OCI-LY3 (cell line): Measurements from ENCODE around the gene IQCB1.

ENCODE experiments used
- H2AFZ ChIP-seq: fragments of 200-600, 300-600 bp; shearing (Covaris generic); 2 replicates; pipeline ENCODE4 v1.6.0; 2014; ENCODE audit warnings: antibody characterized with exemption, low read depth, low read length
- H3K27ac ChIP-seq: fragments of 200-600, 300-600 bp; sonication (generic); 2 replicates; pipeline ENCODE4 v1.5.1; 2014; ENCODE audit warnings: mild to moderate bottlenecking, low read length, moderate library complexity, mixed read lengths
- H3K27me3 ChIP-seq: fragments of 200-600, 300-600 bp; sonication (generic); 2 replicates; pipeline ENCODE4 v1.6.1; 2014; ENCODE audit warnings: low read depth, low read length, mixed read lengths
- H3K36me3 ChIP-seq: fragments of 200-600, 300-600 bp; sonication (generic); replicated peaks from 2 replicates; pipeline ENCODE3; 2014; ENCODE audit warnings: low read depth, low read length, mixed read lengths
- H3K4me1 ChIP-seq: fragments of 300-600, 200-600 bp; sonication (generic); 2 replicates; pipeline ENCODE4 v1.6.1; 2014; ENCODE audit warnings: low read length, mixed read lengths
- H3K4me2 ChIP-seq: fragments of 200-600, 300-600 bp; sonication (generic); 2 replicates; pipeline ENCODE4 v1.6.1; 2014; ENCODE audit warnings: low read length, mixed read lengths
- H3K4me3 ChIP-seq: fragments of 300-600, 200-600 bp; sonication (generic); 2 replicates; pipeline ENCODE4 v1.5.1; 2014; ENCODE audit warnings: antibody characterized with exemption, mild to moderate bottlenecking, low read length, moderate library complexity
- H3K79me2 ChIP-seq: fragments of 300-600, 200-600 bp; shearing (Covaris generic); 2 replicates; pipeline ENCODE4 v1.6.1; 2014; ENCODE audit warnings: mild to moderate bottlenecking, low read length, mixed read lengths
- H3K9ac ChIP-seq: fragments of 300-600, 200-600 bp; shearing (Covaris generic); 2 replicates; pipeline ENCODE4 v1.6.0; 2014; ENCODE audit warnings: mild to moderate bottlenecking, low read length, moderate library complexity
- H3K9me3 ChIP-seq: fragments of 200-600, 300-600 bp; shearing (Covaris generic); 2 replicates; pipeline ENCODE4 v1.6.1; 2014; ENCODE audit warnings: low read length, mixed read lengths; ENCODE audit not compliant: insufficient read depth
- H4K20me1 ChIP-seq: fragments of 200-600, 300-600 bp; sonication (generic); 2 replicates; pipeline ENCODE4 v1.6.1; 2016; ENCODE audit warnings: low read length, mixed read lengths; ENCODE audit not compliant: insufficient read depth
- CTCF ChIP-seq: fragments of 200-600, 300-600 bp; sonication (generic); IDR thresholded peaks from 2 replicates; pipeline ENCODE4 v1.5.1; 2014; ENCODE audit warnings: antibody characterized with exemption, low read length, low read depth
- EZH2phosphoT487 ChIP-seq: fragments of 200-600 bp; shearing (Covaris generic); IDR thresholded peaks from 2 replicates; pipeline ENCODE4 v1.6.1; 2018; ENCODE audit warnings: antibody characterized with exemption, mixed run types, low read depth

IQCB1 gene

GRCh38 chr3:121740896-121741295, 94.0 kb downstream of the IQCB1 start:
- no peaks in the 10 kb centered on the region for H3K27me3 ChIP-seq
- peaks cover 7% of the 10 kb centered on the region for H3K36me3 ChIP-seq
- 0 out of 2 replicates have a peak, but pooled peaks cover under 1% of the 10 kb centered on the region for H3K4me1 ChIP-seq
- TF ChIP-seq CTCF (no peak), EZH2phosphoT487 (no peak)
- H3K4me3 ChIP-seq, result no peak overlapping the region
- H3K79me2 ChIP-seq, result peaks cover 29% of the 10 kb centered on the region
- H3K27ac ChIP-seq, result no peak overlapping the region
- peaks cover 14% of the 10 kb centered on the region; the same call in 1 of the 2 replicates for H4K20me1 ChIP-seq
- H3K9ac ChIP-seq, result no peak overlapping the region
- H2AFZ ChIP-seq, result no peak overlapping the region
- no peak overlapping the region for H3K4me2 ChIP-seq
- no peaks in the 10 kb centered on the region for H3K9me3 ChIP-seq

DNA sequence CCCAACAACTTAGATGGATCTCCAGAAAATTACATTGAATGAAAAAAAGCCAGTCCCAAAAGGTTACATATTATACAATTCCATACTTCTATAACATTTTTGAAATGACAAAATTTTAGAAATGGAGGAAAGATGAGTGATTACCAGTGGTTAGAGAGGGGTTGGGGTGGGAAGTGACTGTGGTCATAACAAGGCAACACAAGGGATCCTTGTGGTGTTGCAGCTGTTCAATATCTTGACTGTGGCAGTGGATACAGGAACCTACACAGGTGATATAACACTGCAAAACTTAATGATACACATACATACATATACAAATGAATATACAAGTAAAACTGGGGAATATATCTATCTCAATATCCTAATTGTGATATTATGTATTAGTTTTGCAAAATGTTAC, 95.0 kb downstream of the IQCB1 start:
- peaks cover 16% of the 10 kb centered on the region; the same call in 1 of the 2 replicates for H4K20me1 ChIP-seq
- peaks cover 34% of the 10 kb centered on the region for H3K79me2 ChIP-seq

GRCh38 chr3:121737644-121738043, 97.2 kb downstream of the IQCB1 start:
- H3K4me2 ChIP-seq, result no peak overlapping the region
- no peak overlapping the region for H3K9ac ChIP-seq
- H3K79me2 ChIP-seq, result peaks cover 48% of the 10 kb centered on the region
- H3K4me3 ChIP-seq, result no peak overlapping the region
- H3K9me3 ChIP-seq, result no peaks in the 10 kb centered on the region
- H3K36me3 ChIP-seq, result peaks cover 7% of the 10 kb centered on the region
- no peak overlapping the region for H2AFZ ChIP-seq
- peaks cover 21% of the 10 kb centered on the region; the same call in 1 of the 2 replicates for H4K20me1 ChIP-seq
- H3K4me1 ChIP-seq, result peaks cover 14% of the 10 kb centered on the region
- H3K27ac ChIP-seq, result no peak overlapping the region
- H3K27me3 ChIP-seq, result no peaks in the 10 kb centered on the region
- no peak for TF ChIP-seq CTCF
- TF ChIP-seq EZH2phosphoT487, result no peak

More for the DNA sequence above, 95.0 kb downstream of the IQCB1 start:
- Histone ChIP-seq H3K9ac (no peak overlapping the region), H3K9me3 (no peaks in the 10 kb centered on the region), H3K27ac (no peak overlapping the region), H3K4me1 (peaks cover 11% of the 10 kb centered on the region), H3K4me2 (no peak overlapping the region), H2AFZ (no peak overlapping the region), H3K27me3 (no peaks in the 10 kb centered on the region), H3K4me3 (no peak overlapping the region), H3K36me3 (peaks cover 7% of the 10 kb centered on the region)
- no peak for TF ChIP-seq EZH2phosphoT487
- no peak for TF ChIP-seq CTCF

- no peak for TF ChIP-seq EZH2phosphoT487
- no peak for TF ChIP-seq CTCF
- Histone ChIP-seq H3K9me3 (no peaks in the 10 kb centered on the region), H3K4me1 (peaks cover 14% of the 10 kb centered on the region), H3K27me3 (no peaks in the 10 kb centered on the region), H3K27ac (no peak overlapping the region), H3K9ac (no peak overlapping the region), H3K4me2 (no peak overlapping the region), H3K4me3 (no peak overlapping the region), H2AFZ (no peak overlapping the region), H3K36me3 (peaks cover 7% of the 10 kb centered on the region), H3K79me2 (peaks cover 49% of the 10 kb centered on the region), H4K20me1 (peaks cover 22% of the 10 kb centered on the region; the same call in 1 of the 2 replicates)
These were observed 98.7 kb downstream of the IQCB1 start for GRCh38 chr3:121736112-121736511.
